BJ (cell line): ENCODE measurements around the gene APBA2. TPM values are rescaled to one million over a fixed set of nuclear protein-coding genes. Genes with fewer than 3 reads are reported as not detected.

Source experiments
- CTCF ChIA-PET: fragments of 350-600 bp; formaldehyde crosslinking; extraction: SDS; loops from one replicate; lab custom pipeline; 2021; ENCODE audit warnings: antibody characterized with exemption, inconsistent platforms; lab: Yijun Ruan, JAX
- POLR2A ChIA-PET: fragments of 300-600 bp; sonication (Branson Sonifier 250); formaldehyde crosslinking; extraction: SDS; loops from one replicate; lab custom pipeline; 2021; ENCODE audit warnings: antibody characterized with exemption; lab: Charles Lee
- DNase-seq: peaks from one replicate; pipeline ENCODE4 v3.0.0-alpha.2; 2011; ENCODE audit warnings: low read depth
- H3K27me3 ChIP-seq: 2 replicates; pipeline ENCODE4 v1.6.0; 2011; ENCODE audit warnings: low read length; ENCODE audit not compliant: control insufficient read depth, insufficient read depth
- H3K36me3 ChIP-seq: 2 replicates; pipeline ENCODE4 v1.5.1; 2011; ENCODE audit warnings: low read length; ENCODE audit not compliant: control insufficient read depth, insufficient read depth
- H3K4me3 ChIP-seq: 2 replicates; pipeline ENCODE4 v1.5.1; 2011; ENCODE audit warnings: low read depth, mild to moderate bottlenecking, control low read depth, low read length
- CTCF ChIP-seq: IDR thresholded peaks from 2 replicates; pipeline ENCODE4 v1.5.1; 2011; ENCODE audit warnings: low read depth, mild to moderate bottlenecking, control low read depth, inconsistent platforms, low read length, moderate library complexity; ENCODE audit not compliant: insufficient read depth
- polyA plus RNA-seq: library from polyadenylated mRNA; depleted of rRNA; stranded (reverse); fragments of >200 nt; gene quantifications from 2 replicates; pipeline ENCODE4 v1.2.3, GENCODE V29; 2011

APBA2 gene
- polyA plus RNA-seq, 1 experiment: 15.1 TPM

DNA sequence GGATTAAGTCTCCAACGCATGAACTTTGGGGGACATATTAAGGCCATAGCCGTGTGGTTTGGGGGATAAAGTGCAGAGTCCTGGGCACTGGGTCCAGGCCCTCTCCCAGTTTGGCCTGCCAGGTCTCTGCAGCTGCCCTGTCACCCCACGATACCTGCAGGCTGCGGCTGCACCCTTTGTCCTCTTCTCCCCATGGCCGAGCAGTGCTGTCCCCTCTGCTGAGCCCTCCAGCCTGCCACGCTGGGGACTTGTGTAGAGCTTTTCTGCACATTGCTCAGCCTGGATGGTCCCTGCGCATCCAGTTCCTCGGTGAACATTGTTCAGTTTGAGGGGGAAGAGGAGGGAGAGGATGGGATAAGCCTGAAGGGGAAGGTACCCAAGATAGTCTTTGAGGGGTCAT is 167.2 kb downstream of the APBA2 start:
- no peak for DNase-seq
- POLR2A ChIA-PET: no interaction called here
- CTCF ChIA-PET: no interaction called here

GRCh38 chr15:29053661-29054131 is 167.9 kb downstream of the APBA2 start:
- TF ChIP-seq CTCF: no peak
- H3K27me3 ChIP-seq: no peaks in the 10 kb centered on the region
- POLR2A ChIA-PET: no interaction called here
- CTCF ChIA-PET: interaction anchor here (1.0 kb wide), 1 partner anchor 15 kb away, joined by 3 read pairs; no protein-coding TSS in a partner anchor
- no peak overlapping the region for H3K4me3 ChIP-seq
- no peaks in the 10 kb centered on the region for H3K36me3 ChIP-seq
- no peak for DNase-seq

More for the DNA sequence above, 167.2 kb downstream of the APBA2 start:
- no peaks in the 10 kb centered on the region for H3K27me3 ChIP-seq
- H3K4me3 ChIP-seq: no peak overlapping the region
- TF ChIP-seq CTCF: no peak
- no peaks in the 10 kb centered on the region for H3K36me3 ChIP-seq

DNA sequence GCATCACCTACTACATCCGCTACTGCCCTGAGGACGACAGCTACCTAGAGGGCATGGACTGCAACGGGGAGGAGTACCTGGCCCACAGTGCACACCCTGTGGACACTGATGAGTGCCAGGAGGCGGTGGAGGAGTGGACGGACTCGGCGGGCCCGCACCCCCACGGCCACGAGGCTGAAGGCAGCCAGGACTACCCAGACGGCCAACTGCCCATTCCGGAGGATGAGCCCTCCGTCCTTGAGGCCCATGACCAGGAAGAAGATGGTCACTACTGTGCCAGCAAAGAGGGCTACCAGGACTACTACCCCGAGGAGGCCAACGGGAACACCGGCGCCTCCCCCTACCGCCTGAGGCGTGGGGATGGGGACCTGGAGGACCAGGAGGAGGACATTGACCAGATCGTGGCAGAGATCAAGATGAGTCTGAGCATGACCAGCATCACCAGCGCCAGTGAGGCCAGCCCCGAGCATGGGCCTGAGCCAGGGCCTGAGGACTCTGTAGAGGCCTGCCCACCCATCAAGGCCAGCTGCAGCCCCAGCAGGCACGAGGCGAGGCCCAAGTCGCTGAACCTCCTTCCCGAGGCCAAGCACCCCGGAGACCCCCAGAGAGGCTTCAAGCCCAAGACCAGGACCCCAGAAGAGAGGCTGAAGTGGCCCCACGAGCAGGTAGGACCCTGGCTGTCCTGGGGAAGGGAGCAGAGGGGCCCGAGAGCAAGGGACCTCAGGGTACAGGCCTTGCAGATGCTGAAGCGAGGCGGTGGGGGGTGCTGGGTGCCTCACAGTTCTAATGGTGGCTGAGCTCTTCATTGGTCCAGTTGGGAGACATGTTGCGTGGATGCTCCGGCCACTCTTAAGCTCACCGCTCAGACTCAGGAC is 168.6 kb downstream of the APBA2 start:
- ChIA-PET POLR2A (no interaction called here), CTCF (interaction anchor here (1.0 kb wide), 1 partner anchor 16 kb away, joined by 3 read pairs; no protein-coding TSS in a partner anchor)
- Histone ChIP-seq H3K36me3 (no peaks in the 10 kb centered on the region), H3K27me3 (no peaks in the 10 kb centered on the region), H3K4me3 (no peak overlapping the region)
- no peak for TF ChIP-seq CTCF
- no peak for DNase-seq

DNA sequence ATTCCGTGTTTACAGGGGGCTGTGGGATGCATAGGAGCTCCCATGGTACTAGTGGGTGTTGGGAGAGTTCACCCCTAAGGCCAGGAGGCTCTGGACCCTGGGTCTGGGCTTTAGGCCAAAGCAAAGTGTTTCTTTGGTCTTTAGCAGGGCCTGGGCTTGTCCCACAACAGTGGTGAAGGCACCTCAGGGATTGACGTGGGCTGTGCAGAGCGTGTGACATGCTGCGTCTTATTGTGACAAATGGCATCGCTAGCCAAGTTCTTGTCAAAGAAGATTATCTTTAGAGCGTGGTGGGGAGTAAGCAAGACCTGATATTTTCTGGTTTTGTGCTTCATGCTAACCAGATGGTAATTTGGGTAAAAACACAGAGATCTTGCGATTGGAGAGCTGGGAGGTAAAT is 170.1 kb downstream of the APBA2 start:
- Histone ChIP-seq H3K27me3 (no peaks in the 10 kb centered on the region), H3K36me3 (no peaks in the 10 kb centered on the region), H3K4me3 (no peak overlapping the region)
- CTCF ChIA-PET: no interaction called here
- no peak for DNase-seq
- POLR2A ChIA-PET: no interaction called here
- TF ChIP-seq CTCF: no peak

DNA sequence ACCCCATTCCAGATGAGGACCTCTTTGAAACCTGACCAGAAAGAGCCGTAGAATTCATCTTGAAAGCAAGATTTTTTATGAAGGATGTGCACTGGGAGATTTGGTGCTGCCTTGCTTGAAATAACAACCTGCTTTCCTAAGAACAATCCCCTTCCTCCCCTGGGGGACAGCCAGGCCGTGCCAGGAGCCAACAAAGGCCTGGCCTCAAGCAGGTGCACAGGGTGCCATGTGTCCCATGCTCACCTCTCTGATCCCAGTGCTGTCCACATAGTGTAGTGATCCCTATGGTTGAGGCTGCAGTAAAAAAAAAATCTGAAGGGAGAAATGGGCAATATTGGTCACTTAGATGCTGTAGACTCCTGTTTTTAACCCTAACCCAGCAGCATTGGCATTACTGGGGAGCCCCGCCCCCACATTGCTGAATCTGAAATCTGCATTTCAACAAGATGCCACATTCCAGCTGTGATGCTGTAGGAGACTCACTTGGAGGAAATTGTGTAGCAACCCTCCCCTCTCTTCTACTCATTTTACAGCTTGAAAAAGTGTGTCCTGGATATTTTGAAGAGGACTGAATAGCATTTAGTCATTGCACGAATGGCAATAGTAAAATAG is 171.2 kb downstream of the APBA2 start:
- H3K36me3 ChIP-seq: no peaks in the 10 kb centered on the region
- no peaks in the 10 kb centered on the region for H3K27me3 ChIP-seq
- H3K4me3 ChIP-seq: no peak overlapping the region
- POLR2A ChIA-PET: no interaction called here
- CTCF ChIA-PET: no interaction called here
- no peak for TF ChIP-seq CTCF
- no peak for DNase-seq
